Measurements from ENCODE around the gene PTTG2.

DNA sequence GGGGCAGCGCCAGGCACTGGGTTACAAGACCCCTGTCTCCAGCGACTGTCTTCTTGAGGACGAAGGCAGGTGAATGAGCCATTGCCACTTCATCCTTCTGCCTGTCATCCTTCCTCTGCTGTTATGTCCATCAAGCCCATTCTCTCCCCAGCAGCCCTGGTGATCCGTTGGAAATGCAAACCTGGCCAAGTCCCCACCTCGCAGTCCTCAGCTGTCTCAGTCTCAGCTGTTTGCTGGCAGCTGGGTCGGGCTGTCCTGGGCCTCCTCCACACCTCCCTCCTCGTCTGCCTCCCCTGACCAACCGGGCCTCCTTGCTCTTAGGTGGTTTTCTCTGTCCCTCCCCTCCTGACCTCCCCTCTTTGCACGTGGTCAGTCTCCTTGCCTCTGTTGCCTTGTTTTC is 38.0 kb downstream of the PTTG2 start:
- TF ChIP-seq, protein P1, sequence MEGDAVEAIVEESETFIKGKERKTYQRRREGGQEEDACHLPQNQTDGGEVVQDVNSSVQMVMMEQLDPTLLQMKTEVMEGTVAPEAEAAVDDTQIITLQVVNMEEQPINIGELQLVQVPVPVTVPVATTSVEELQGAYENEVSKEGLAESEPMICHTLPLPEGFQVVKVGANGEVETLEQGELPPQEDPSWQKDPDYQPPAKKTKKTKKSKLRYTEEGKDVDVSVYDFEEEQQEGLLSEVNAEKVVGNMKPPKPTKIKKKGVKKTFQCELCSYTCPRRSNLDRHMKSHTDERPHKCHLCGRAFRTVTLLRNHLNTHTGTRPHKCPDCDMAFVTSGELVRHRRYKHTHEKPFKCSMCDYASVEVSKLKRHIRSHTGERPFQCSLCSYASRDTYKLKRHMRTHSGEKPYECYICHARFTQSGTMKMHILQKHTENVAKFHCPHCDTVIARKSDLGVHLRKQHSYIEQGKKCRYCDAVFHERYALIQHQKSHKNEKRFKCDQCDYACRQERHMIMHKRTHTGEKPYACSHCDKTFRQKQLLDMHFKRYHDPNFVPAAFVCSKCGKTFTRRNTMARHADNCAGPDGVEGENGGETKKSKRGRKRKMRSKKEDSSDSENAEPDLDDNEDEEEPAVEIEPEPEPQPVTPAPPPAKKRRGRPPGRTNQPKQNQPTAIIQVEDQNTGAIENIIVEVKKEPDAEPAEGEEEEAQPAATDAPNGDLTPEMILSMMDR (IDR thresholded peaks at IDR 0.05; ENCODE audit: poor library complexity, severe bottlenecking) = no peak
- TF ChIP-seq EP300 (conservative IDR thresholded peaks at IDR 0.05; ENCODE audit: poor library complexity, severe bottlenecking) (no peak), POLR2AphosphoS5 (IDR thresholded peaks at IDR 0.05) (no peak), RAD21 (conservative IDR thresholded peaks at IDR 0.05) (no peak), TAF1 (IDR thresholded peaks at IDR 0.05; ENCODE audit: low read depth) (no peak)

Data from neural cell (in vitro differentiated cells).